ENCODE results near the gene BFSP2. TPM values are rescaled to one million over a fixed set of nuclear protein-coding genes. Genes with fewer than 3 reads are reported as not detected.

The BFSP2 gene
- total and polyA plus RNA-seq, 2 of the 4 experiments (the other 2 are of a cell fraction) = not detected

- ChIA-PET POLR2A (ENCODE audit: unreplicated experiment) (no interaction called here), CTCF (no interaction called here)
- no peak overlapping the region for H2BK120ac ChIP-seq (ENCODE audit: low read depth, low read length)
- H3K4me1 ChIP-seq (ENCODE audit: control insufficient read depth, insufficient read depth, low read length) = no peaks in the 10 kb centered on the region
- H3K9ac ChIP-seq (ENCODE audit: low read depth, low read length) = no peak overlapping the region
- H2AK9ac ChIP-seq (replicated peaks; ENCODE audit: low read depth, low read length, poor library complexity) = no peak overlapping the region
- intact Hi-C loops (cut with micrococcal nuclease) = no loop called here
- H2BK15ac ChIP-seq (ENCODE audit: low read depth, low read length) = no peak overlapping the region
- no peak overlapping the region for H2AK5ac ChIP-seq (ENCODE audit: low read depth, low read length)
- H4K5ac ChIP-seq (ENCODE audit: low read depth, low read length) = no peak overlapping the region
- H3K79me1 ChIP-seq (ENCODE audit: low read depth in 1 of 2, low read length in 2 of 2) = no peaks in the 10 kb centered on the region
- no peak overlapping the region for H3K4ac ChIP-seq (ENCODE audit: low read depth, low read length)
- H3K18ac ChIP-seq (ENCODE audit: low read depth, low read length) = no peak overlapping the region
- no peaks in the 10 kb centered on the region for H3K9me1 ChIP-seq (ENCODE audit: insufficient read depth, low read length)
- no TSS peak for BruUV-seq (replicated peaks)
- no peak overlapping the region for H3K56ac ChIP-seq (ENCODE audit: extremely low read depth, insufficient read depth, low read length)
- no peak for TF ChIP-seq MAZ (IDR thresholded peaks at IDR 0.05; ENCODE audit: borderline replicate concordance, low read depth, low read length)
- no peak for TF ChIP-seq ELK1 (IDR thresholded peaks at IDR 0.05; ENCODE audit: borderline replicate concordance, low read depth, low read length)
- no peak for TF ChIP-seq FOS (IDR thresholded peaks at IDR 0.05; ENCODE audit: low read depth, low read length)
- TF ChIP-seq, protein P1, sequence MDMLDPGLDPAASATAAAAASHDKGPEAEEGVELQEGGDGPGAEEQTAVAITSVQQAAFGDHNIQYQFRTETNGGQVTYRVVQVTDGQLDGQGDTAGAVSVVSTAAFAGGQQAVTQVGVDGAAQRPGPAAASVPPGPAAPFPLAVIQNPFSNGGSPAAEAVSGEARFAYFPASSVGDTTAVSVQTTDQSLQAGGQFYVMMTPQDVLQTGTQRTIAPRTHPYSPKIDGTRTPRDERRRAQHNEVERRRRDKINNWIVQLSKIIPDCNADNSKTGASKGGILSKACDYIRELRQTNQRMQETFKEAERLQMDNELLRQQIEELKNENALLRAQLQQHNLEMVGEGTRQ (IDR thresholded peaks at IDR 0.05; ENCODE audit: low read depth, low read length) = no peak
- no peak overlapping the region for H3K4me2 ChIP-seq (ENCODE audit: low read depth, low read length)
- H4K20me1 ChIP-seq (ENCODE audit: insufficient read depth, low read length) = no peaks in the 10 kb centered on the region
- no peaks in the 10 kb centered on the region for H3K9me3 ChIP-seq (ENCODE audit: control insufficient read depth, insufficient read depth, low read length)
- H4K8ac ChIP-seq (ENCODE audit: low read depth in 2 of 2, low read length in 2 of 2) = no peak overlapping the region
- no peak overlapping the region for H3K27ac ChIP-seq (ENCODE audit: insufficient read depth, low read length)
- H2AFZ ChIP-seq (replicated peaks; ENCODE audit: low read length, poor library complexity) = no peak overlapping the region
- in situ Hi-C loops (cut with MboI; ENCODE audit: low sequenced_read_pairs) = loop anchor here (25.0 kb wide), 1 partner anchor 351 kb away; the partner anchor contains the start of gene SRPRB
- DNase-seq (no peak), ATAC-seq (ENCODE audit: low read depth) (no peak)
- H2BK20ac ChIP-seq (ENCODE audit: low read depth, low read length) = no peak overlapping the region
- 0 out of 2 replicates have a peak, but pooled peaks cover 2% of the 10 kb centered on the region for H3K27me3 ChIP-seq (ENCODE audit: control insufficient read depth, insufficient read depth, low read length)
- H4K91ac ChIP-seq (ENCODE audit: insufficient read depth, low read depth, low read length) = no peak overlapping the region
- WGBS, 2 experiments (ENCODE audit: extremely low coverage in 2 of 2, insufficient read length in 1 of 2) = 100% methylated on average over 3 of the region's 4 CpGs; no CpG with 5 or more reads in 1 of the 2 experiments
- no peak overlapping the region for H2BK5ac ChIP-seq (ENCODE audit: low read depth, low read length, poor library complexity, severe bottlenecking)
- no peak overlapping the region for H3K23ac ChIP-seq (ENCODE audit: low read depth, low read length)
- dilution Hi-C loops (cut with HindIII; ENCODE audit: low sequenced_read_pairs, unreplicated experiment) = no loop called here
- no peak overlapping the region for H3K4me3 ChIP-seq (ENCODE audit: insufficient read depth, low read depth, low read length)
- H3K36me3 ChIP-seq (ENCODE audit: control insufficient read depth, insufficient read depth, low read length) = no peaks in the 10 kb centered on the region
- H3K14ac ChIP-seq (replicated peaks; ENCODE audit: low read depth, low read length) = no peak overlapping the region
These were observed 61.4 kb downstream of the BFSP2 start for GRCh38 chr3:133461291-133461690.
